GM23338 (cell line): ENCODE measurements around the gene GAL3ST1. TPM values are rescaled to one million over a fixed set of nuclear protein-coding genes. Genes with fewer than 3 reads are reported as not detected.

Experiments used
- ATAC-seq: fragments of 200-7000 bp; cut with Tn5 transposase; 3 replicates; pipeline ENCODE4 v1.9.1; 2020
- DNase-seq: peaks from one replicate; pipeline ENCODE4 v3.0.0-alpha.2; 2015; ENCODE audit warnings: low spot score
- H2AFZ ChIP-seq: fragments of 200-600 bp; sonication (generic); 2 replicates; pipeline ENCODE4 v1.8.0; 2016; ENCODE audit warnings: antibody characterized with exemption, mild to moderate bottlenecking, moderate library complexity
- H3F3A ChIP-seq: fragments of 200-600 bp; sonication (generic); replicated peaks from 2 replicates; pipeline ENCODE4 v1.8.0; 2017; ENCODE audit warnings: antibody characterized with exemption, mixed run types, low read depth
- H3K27ac ChIP-seq: fragments of 200-600 bp; sonication (generic); 2 replicates; pipeline ENCODE4 v1.6.1; 2016; ENCODE audit warnings: low read depth
- H3K27me3 ChIP-seq: fragments of 200-600 bp; sonication (generic); 2 replicates; pipeline ENCODE4 v1.8.0; 2016; ENCODE audit warnings: mild to moderate bottlenecking, mixed run types, moderate library complexity; ENCODE audit not compliant: insufficient read depth
- H3K36me3 ChIP-seq: fragments of 200-600 bp; sonication (generic); 2 replicates; pipeline ENCODE4 v1.8.0; 2016; ENCODE audit warnings: mild to moderate bottlenecking; ENCODE audit not compliant: insufficient read depth
- H3K4me1 ChIP-seq: fragments of 200-600 bp; sonication (generic); 2 replicates; pipeline ENCODE4 v1.8.0; 2016; ENCODE audit warnings: mild to moderate bottlenecking, moderate library complexity; ENCODE audit not compliant: insufficient read depth
- H3K4me2 ChIP-seq: fragments of 200-600 bp; sonication (generic); 2 replicates; pipeline ENCODE4 v1.7.1; 2017; ENCODE audit warnings: mixed run types
- H3K4me3 ChIP-seq: fragments of 200-600 bp; sonication (generic); 2 replicates; pipeline ENCODE4 v1.6.1; 2016; ENCODE audit warnings: mixed run types
- H3K79me2 ChIP-seq: fragments of 200-600 bp; sonication (generic); replicated peaks from 2 replicates; pipeline ENCODE4 v1.8.0; 2017; ENCODE audit warnings: mild to moderate bottlenecking; ENCODE audit not compliant: insufficient read depth
- H3K9me2 ChIP-seq: fragments of 200-600 bp; sonication (generic); 2 replicates; pipeline ENCODE4 v1.8.0; 2017; ENCODE audit not compliant: insufficient read depth
- H4K20me1 ChIP-seq: fragments of 200-600 bp; sonication (generic); replicated peaks from 2 replicates; pipeline ENCODE4 v1.8.0; 2017; ENCODE audit warnings: mild to moderate bottlenecking; ENCODE audit not compliant: insufficient read depth
- H3K27ac Mint-ChIP-seq: 2 replicates; pipeline ENCODE4 v1.8.0; 2020; ENCODE audit warnings: inconsistent platforms, mild to moderate bottlenecking, moderate library complexity, mixed read lengths
- H3K27me3 Mint-ChIP-seq: 3 replicates; pipeline ENCODE4 v1.8.0; 2022; ENCODE audit warnings: low read depth, mild to moderate bottlenecking, moderate library complexity, mixed read lengths, inconsistent platforms; ENCODE audit not compliant: insufficient read depth, poor library complexity
- H3K36me3 Mint-ChIP-seq: 3 replicates; pipeline ENCODE4 v1.8.0; 2021; ENCODE audit warnings: low read depth, mild to moderate bottlenecking, inconsistent platforms, moderate library complexity, mixed read lengths
- H3K4me1 Mint-ChIP-seq: 3 replicates; pipeline ENCODE4 v1.8.0; 2020; ENCODE audit warnings: mild to moderate bottlenecking, inconsistent platforms, mixed read lengths
- H3K4me3 Mint-ChIP-seq: 3 replicates; pipeline ENCODE4 v1.8.0; 2021; ENCODE audit warnings: moderate library complexity, mild to moderate bottlenecking, inconsistent platforms, mixed read lengths
- H3K9me3 Mint-ChIP-seq: 3 replicates; pipeline ENCODE4 v1.8.0; 2020; ENCODE audit warnings: moderate library complexity, mild to moderate bottlenecking, inconsistent platforms, mixed read lengths
- CREB1 ChIP-seq: fragments of 250-450 bp; sonication (Bioruptor Pico); IDR thresholded peaks from 2 replicates; pipeline ENCODE4 v1.5.0; 2020; ENCODE audit warnings: low read depth, mild to moderate bottlenecking, moderate library complexity
- CTCF ChIP-seq, 2 experiments: fragments of 200-600 bp in 1 of 2; sonication (generic) in 1 of 2; conservative IDR thresholded peaks; 2 replicates each; pipeline versions ENCODE4 v1.5.1 to v1.6.1; 2016 to 2017; ENCODE audit warnings: antibody characterized with exemption in 2 of 2, low read depth in 2 of 2, mild to moderate bottlenecking in 2 of 2, moderate library complexity in 1 of 2
- ETS1 ChIP-seq: IDR thresholded peaks from 2 replicates; pipeline ENCODE4 v1.6.1; 2016; ENCODE audit warnings: antibody characterized with exemption
- EZH2 ChIP-seq: fragments of 200-600 bp; sonication (generic); IDR thresholded peaks from one replicate; pipeline ENCODE4 v1.8.0; 2017; ENCODE audit warnings: antibody characterized with exemption, mild to moderate bottlenecking, low read depth; ENCODE audit not compliant: unreplicated experiment
- EZH2phosphoT487 ChIP-seq: fragments of 200-600 bp; sonication (generic); IDR thresholded peaks from one replicate; pipeline ENCODE4 v1.8.1; 2018; ENCODE audit warnings: antibody characterized with exemption; ENCODE audit not compliant: unreplicated experiment
- JUNB ChIP-seq: IDR thresholded peaks from one replicate; pipeline ENCODE4 v1.6.1; 2016; ENCODE audit warnings: antibody characterized with exemption; ENCODE audit not compliant: unreplicated experiment
- NANOG ChIP-seq: IDR thresholded peaks from 2 replicates; pipeline ENCODE4 v1.6.1; 2016; ENCODE audit warnings: antibody characterized with exemption, borderline replicate concordance
- POLR2AphosphoS5 ChIP-seq: IDR thresholded peaks from 2 replicates; pipeline ENCODE4 v1.6.1; 2016; ENCODE audit warnings: antibody characterized with exemption, low read depth
- STAT1 ChIP-seq: IDR thresholded peaks from one replicate; pipeline ENCODE4 v1.6.1; 2016; ENCODE audit warnings: antibody characterized with exemption; ENCODE audit not compliant: unreplicated experiment
- ZNF331 ChIP-seq: fragments of 250-450 bp; sonication (Bioruptor Pico); IDR thresholded peaks from 2 replicates; pipeline ENCODE4 v1.5.0; 2020; ENCODE audit warnings: low read depth, mild to moderate bottlenecking, moderate library complexity
- polyA plus RNA-seq: library from polyadenylated mRNA; unstranded; fragments of >200 nt; fragmentation: Nextera tagmentation; extraction: Ambion mirVana; gene quantifications from 2 replicates; pipeline ENCODE4 v1.2.1, GENCODE V29; 2016
- total RNA-seq: library from RNA; depleted of rRNA; stranded (reverse); fragments of >200 nt; shearing (Covaris generic); gene quantifications from 2 replicates; pipeline ENCODE4 v1.2.3, GENCODE V29; 2014
- TF ChIP-seq, protein P1 (sequence below): IDR thresholded peaks from one replicate; pipeline ENCODE4 v1.6.1; 2018; ENCODE audit warnings: antibody characterized with exemption; ENCODE audit not compliant: unreplicated experiment

The GAL3ST1 gene
- total and polyA plus RNA-seq, 2 experiments from 2014 or later, result 8.2 to 13.3 TPM

DNA sequence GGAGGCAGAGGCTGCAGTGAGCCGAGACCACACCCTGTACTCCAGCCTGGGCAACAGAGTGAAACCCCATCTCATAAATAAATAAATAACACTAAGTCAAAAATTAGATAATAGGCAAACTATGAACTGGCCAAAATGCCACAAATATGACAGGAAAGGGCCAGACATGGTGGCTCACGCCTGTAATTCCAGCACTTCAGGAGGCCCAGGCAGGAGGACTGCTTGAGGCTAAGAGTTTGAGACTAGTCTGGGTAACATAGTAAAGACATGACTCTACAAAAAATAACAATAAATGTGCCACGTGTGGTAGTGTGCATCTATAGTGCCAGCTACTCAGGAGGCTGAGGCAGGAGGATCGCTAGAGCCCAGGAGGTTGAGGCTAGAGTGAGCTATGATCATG lies 47.8 kb downstream of the GAL3ST1 start (continued):
- TF ChIP-seq, protein P1, sequence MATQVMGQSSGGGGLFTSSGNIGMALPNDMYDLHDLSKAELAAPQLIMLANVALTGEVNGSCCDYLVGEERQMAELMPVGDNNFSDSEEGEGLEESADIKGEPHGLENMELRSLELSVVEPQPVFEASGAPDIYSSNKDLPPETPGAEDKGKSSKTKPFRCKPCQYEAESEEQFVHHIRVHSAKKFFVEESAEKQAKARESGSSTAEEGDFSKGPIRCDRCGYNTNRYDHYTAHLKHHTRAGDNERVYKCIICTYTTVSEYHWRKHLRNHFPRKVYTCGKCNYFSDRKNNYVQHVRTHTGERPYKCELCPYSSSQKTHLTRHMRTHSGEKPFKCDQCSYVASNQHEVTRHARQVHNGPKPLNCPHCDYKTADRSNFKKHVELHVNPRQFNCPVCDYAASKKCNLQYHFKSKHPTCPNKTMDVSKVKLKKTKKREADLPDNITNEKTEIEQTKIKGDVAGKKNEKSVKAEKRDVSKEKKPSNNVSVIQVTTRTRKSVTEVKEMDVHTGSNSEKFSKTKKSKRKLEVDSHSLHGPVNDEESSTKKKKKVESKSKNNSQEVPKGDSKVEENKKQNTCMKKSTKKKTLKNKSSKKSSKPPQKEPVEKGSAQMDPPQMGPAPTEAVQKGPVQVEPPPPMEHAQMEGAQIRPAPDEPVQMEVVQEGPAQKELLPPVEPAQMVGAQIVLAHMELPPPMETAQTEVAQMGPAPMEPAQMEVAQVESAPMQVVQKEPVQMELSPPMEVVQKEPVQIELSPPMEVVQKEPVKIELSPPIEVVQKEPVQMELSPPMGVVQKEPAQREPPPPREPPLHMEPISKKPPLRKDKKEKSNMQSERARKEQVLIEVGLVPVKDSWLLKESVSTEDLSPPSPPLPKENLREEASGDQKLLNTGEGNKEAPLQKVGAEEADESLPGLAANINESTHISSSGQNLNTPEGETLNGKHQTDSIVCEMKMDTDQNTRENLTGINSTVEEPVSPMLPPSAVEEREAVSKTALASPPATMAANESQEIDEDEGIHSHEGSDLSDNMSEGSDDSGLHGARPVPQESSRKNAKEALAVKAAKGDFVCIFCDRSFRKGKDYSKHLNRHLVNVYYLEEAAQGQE, result no peak
- TF ChIP-seq CTCF (conservative IDR thresholded peaks at IDR 0.05; ENCODE audit: low read depth in 2 of 2), result no peak

DNA sequence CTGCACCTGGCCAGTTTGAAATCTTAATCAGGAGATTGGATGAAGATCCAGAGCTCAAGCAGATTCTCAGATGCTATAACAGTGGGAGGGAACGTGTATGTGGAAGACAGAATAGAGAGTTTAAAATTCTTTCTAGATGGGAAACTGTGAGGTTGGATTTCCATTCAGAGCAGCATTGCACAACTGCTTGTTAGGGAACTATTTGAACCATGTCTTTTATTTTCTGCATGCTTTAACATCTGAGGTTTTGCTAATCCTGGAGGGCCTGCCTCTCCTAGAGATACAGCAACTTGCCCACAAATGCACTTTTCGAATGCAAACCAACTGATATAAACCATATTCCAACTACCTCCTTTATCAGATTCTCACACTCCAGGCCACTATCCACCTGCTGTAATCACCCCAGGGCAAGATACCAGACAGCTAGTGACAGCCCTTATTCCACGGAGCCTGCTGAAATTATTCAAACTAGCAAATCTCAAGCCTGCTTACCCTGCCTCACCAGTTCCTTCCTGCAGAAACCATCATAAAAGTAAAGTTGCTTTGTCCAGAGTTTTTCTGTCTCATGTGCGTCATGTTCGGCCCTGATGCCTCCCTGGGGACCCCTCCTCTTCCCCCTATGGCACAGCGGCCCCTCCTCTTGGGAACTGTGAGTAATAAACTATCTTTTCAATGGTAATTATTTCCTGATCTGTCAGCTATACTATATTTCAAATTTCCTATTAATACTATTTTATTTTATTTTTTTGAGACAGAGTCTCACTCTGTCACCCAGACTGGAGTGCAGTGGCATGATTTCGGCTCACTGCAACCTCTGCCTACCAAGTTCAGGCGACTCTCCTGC lies 50.6 kb downstream of the GAL3ST1 start:
- no peak overlapping the region for H3K4me3 ChIP-seq
- H3K27me3 Mint-ChIP-seq, result peaks cover 5% of the 10 kb centered on the region
- no peaks in the 10 kb centered on the region; the same call in 2 of the 3 replicates for H3K9me3 Mint-ChIP-seq
- no peaks in the 10 kb centered on the region for H3F3A ChIP-seq
- H3K4me3 Mint-ChIP-seq, result no peak overlapping the region
- H2AFZ ChIP-seq, result no peak overlapping the region
- no peaks in the 10 kb centered on the region for H3K9me2 ChIP-seq
- no peaks in the 10 kb centered on the region for H3K4me1 ChIP-seq
- H3K79me2 ChIP-seq, result no peaks in the 10 kb centered on the region
- no peak overlapping the region for H3K27ac ChIP-seq
- ATAC-seq, result no peak
- no peak overlapping the region for H3K4me2 ChIP-seq
- H3K27me3 ChIP-seq, result no peaks in the 10 kb centered on the region
- no peaks in the 10 kb centered on the region for H3K36me3 Mint-ChIP-seq
- H4K20me1 ChIP-seq, result no peaks in the 10 kb centered on the region
- no peaks in the 10 kb centered on the region for H3K4me1 Mint-ChIP-seq
- H3K27ac Mint-ChIP-seq, result no peak overlapping the region
- DNase-seq, result no peak
- H3K36me3 ChIP-seq, result no peaks in the 10 kb centered on the region
- no peak for TF ChIP-seq JUNB
- TF ChIP-seq CTCF (conservative IDR thresholded peaks at IDR 0.05; ENCODE audit: low read depth in 2 of 2), result no peak
- TF ChIP-seq EZH2phosphoT487, result no peak
- TF ChIP-seq STAT1, result no peak
- no peak for TF ChIP-seq ZNF331 (CRISPR knock-in tag)
- TF ChIP-seq EZH2, result no peak
- TF ChIP-seq NANOG, result no peak
- no peak for TF ChIP-seq POLR2AphosphoS5
- no peak for TF ChIP-seq CREB1 (CRISPR knock-in tag)
- TF ChIP-seq, protein P1, result no peak
- no peak for TF ChIP-seq ETS1
